ENCODE data around the gene ADAMTS4.

ADAMTS4 gene

GRCh38 chr1:161185732-161186311 is 13.0 kb downstream of the ADAMTS4 start:
- no peak overlapping the region for H3K27ac ChIP-seq
- ChIA-PET CTCF (interaction anchor here (1.0 kb wide), 1 partner anchor 14 kb away, joined by 4 read pairs; no protein-coding TSS in a partner anchor), POLR2A (ENCODE audit: low non-redundant PET) (no interaction called here)
- no peak for DNase-seq (ENCODE audit: low spot score)
- TF ChIP-seq, protein P1, sequence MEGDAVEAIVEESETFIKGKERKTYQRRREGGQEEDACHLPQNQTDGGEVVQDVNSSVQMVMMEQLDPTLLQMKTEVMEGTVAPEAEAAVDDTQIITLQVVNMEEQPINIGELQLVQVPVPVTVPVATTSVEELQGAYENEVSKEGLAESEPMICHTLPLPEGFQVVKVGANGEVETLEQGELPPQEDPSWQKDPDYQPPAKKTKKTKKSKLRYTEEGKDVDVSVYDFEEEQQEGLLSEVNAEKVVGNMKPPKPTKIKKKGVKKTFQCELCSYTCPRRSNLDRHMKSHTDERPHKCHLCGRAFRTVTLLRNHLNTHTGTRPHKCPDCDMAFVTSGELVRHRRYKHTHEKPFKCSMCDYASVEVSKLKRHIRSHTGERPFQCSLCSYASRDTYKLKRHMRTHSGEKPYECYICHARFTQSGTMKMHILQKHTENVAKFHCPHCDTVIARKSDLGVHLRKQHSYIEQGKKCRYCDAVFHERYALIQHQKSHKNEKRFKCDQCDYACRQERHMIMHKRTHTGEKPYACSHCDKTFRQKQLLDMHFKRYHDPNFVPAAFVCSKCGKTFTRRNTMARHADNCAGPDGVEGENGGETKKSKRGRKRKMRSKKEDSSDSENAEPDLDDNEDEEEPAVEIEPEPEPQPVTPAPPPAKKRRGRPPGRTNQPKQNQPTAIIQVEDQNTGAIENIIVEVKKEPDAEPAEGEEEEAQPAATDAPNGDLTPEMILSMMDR (conservative IDR thresholded peaks at IDR 0.05; ENCODE audit: low read depth) = no peak

GRCh38 chr1:161185282-161185682 is 13.6 kb downstream of the ADAMTS4 start:
- H3K27ac ChIP-seq = no peak overlapping the region
- CTCF ChIA-PET = no interaction called here
- POLR2A ChIA-PET (ENCODE audit: low non-redundant PET) = no interaction called here
- TF ChIP-seq, protein P1 (conservative IDR thresholded peaks at IDR 0.05; ENCODE audit: low read depth) = no peak
- no peak for DNase-seq (ENCODE audit: low spot score)

GRCh38 chr1:161182214-161182613 is 16.6 kb downstream of the ADAMTS4 start:
- peak overlapping the region; percentile 88 for H3K27ac ChIP-seq
- TF ChIP-seq, protein P1 (conservative IDR thresholded peaks at IDR 0.05; ENCODE audit: low read depth) = no peak
- DNase-seq (ENCODE audit: low spot score) = peak; percentile 62
- ChIA-PET CTCF (interaction anchor here (0.6 kb wide), 1 partner anchor 116 kb away, joined by 4 read pairs; no protein-coding TSS in a partner anchor), POLR2A (ENCODE audit: low non-redundant PET) (interaction anchor here (0.7 kb wide), 1 partner anchor 20 kb away, joined by 3 read pairs; no protein-coding TSS in a partner anchor)

GRCh38 chr1:161180639-161181038 is 18.2 kb downstream of the ADAMTS4 start:
- TF ChIP-seq, protein P1 (conservative IDR thresholded peaks at IDR 0.05; ENCODE audit: low read depth) = no peak; the same call in 1 of the 2 replicates
- POLR2A ChIA-PET (ENCODE audit: low non-redundant PET) = no interaction called here
- H3K27ac ChIP-seq = no peak overlapping the region
- CTCF ChIA-PET = interaction anchor here (0.6 to 0.7 kb wide), 2 partner anchors 10 to 198 kb away, joined by 3 read pairs; no protein-coding TSS in a partner anchor
- no peak for DNase-seq (ENCODE audit: low spot score)

- ChIA-PET POLR2A (ENCODE audit: low non-redundant PET) (no interaction called here), CTCF (no interaction called here)
- no peak overlapping the region for H3K27ac ChIP-seq
- TF ChIP-seq, protein P1 (conservative IDR thresholded peaks at IDR 0.05; ENCODE audit: low read depth) = no peak
- no peak for DNase-seq (ENCODE audit: low spot score)
These were observed 19.2 kb downstream of the ADAMTS4 start for GRCh38 chr1:161179698-161180097.

DNA sequence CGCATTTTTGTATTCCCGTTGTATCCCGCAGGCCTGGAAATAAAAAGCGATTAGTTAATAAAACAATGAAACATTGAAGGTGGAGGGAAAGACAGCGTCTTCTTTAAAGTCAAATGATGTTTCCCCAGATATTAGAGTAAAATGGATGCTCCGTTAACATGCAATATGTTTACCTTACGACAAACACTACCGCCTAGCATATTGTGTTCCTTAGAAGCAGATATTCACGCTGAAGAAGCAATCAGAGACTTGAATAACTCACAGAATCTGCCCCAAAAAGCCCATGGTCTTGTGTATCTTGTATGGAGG is 21.0 kb downstream of the ADAMTS4 start:
- TF ChIP-seq, protein P1 (conservative IDR thresholded peaks at IDR 0.05; ENCODE audit: low read depth) = no peak
- ChIA-PET CTCF (no interaction called here), POLR2A (ENCODE audit: low non-redundant PET) (no interaction called here)
- peak overlapping the region; percentile 74 for H3K27ac ChIP-seq
- no peak for DNase-seq (ENCODE audit: low spot score)
